K562 (cell line): ENCODE data around the gene DNAJC18. TPM values are rescaled to one million over a fixed set of nuclear protein-coding genes. Genes with fewer than 3 reads are reported as not detected.

Experiments used
- ATAC-seq: fragments of 200-7000 bp; cut with Tn5 transposase; 3 replicates; pipeline ENCODE4 v1.9.1; 2020; ENCODE audit warnings: moderate library complexity
- BruUV-seq: library from RNA; stranded (reverse); fragments of 400-500 nt; replicated peaks from 2 replicates; lab custom pipeline; 2021; lab: Mats Ljungman, UMichigan
- CTCF ChIA-PET: fragments of 300-600 bp; formaldehyde crosslinking; extraction: SDS; loops from one replicate; lab custom pipeline; 2021; ENCODE audit warnings: low intra/inter-chr PET ratio; lab: Yijun Ruan, JAX
- POLR2A ChIA-PET: fragments of 300-600, 350-650 bp; sonication (Branson Sonifier 250); formaldehyde crosslinking; extraction: SDS; loops from one replicate; lab custom pipeline; 2021; ENCODE audit warnings: antibody characterized with exemption, inconsistent platforms; lab: Yijun Ruan, JAX
- DNase-seq, 4 experiments: peaks; one replicate each; pipeline versions ENCODE4 v3.0.0 to v3.0.0-alpha.2; 2011 to 2018; ENCODE audit warnings: low spot score in 3 of 4, mixed read lengths in 3 of 4; ENCODE audit errors: extremely low read depth in 1 of 4
- FAIRE-seq: peaks from 2 replicates; lab custom pipeline; 2011; peaks lifted over from hg19 to GRCh38; lab: Jason Lieb, UNC
- H2AFZ ChIP-seq: 2 replicates; pipeline ENCODE4 v1.6.0; 2011; ENCODE audit warnings: low read depth, low read length, control low read depth, inconsistent platforms
- H3K27ac ChIP-seq: fragments of 200-600 bp; 3 replicates; pipeline ENCODE4 v1.8.0; 2011; ENCODE audit warnings: low read depth, mild to moderate bottlenecking, control low read depth, inconsistent platforms, low read length, moderate library complexity, mixed read lengths; ENCODE audit errors: extremely low read depth
- H3K27me3 ChIP-seq, 2 experiments: fragments of 300-600 bp in 1 of 2; 2 replicates in 1 of 2; 3 replicates in 1 of 2; pipeline versions ENCODE4 v1.6.0 to v1.8.0; 2011; ENCODE audit warnings: inconsistent platforms in 2 of 2, low read length in 2 of 2, mild to moderate bottlenecking in 1 of 2, mixed read lengths in 1 of 2, moderate library complexity in 1 of 2; ENCODE audit not compliant: control insufficient read depth in 2 of 2, insufficient read depth in 2 of 2
- H3K36me3 ChIP-seq: fragments of 300-600 bp; 3 replicates; pipeline ENCODE4 v1.8.0; 2011; ENCODE audit warnings: mild to moderate bottlenecking, low read length, inconsistent platforms; ENCODE audit not compliant: control insufficient read depth, insufficient read depth
- H3K4me1 ChIP-seq, 2 experiments: fragments of 200-600 bp in 1 of 2; replicated peaks in 1 of 2; 2 replicates in 1 of 2; 3 replicates in 1 of 2; pipeline versions ENCODE4 v1.5.1 to v1.8.0; 2011; ENCODE audit warnings: inconsistent platforms in 2 of 2, low read length in 2 of 2, mild to moderate bottlenecking in 1 of 2, mixed read lengths in 1 of 2, moderate library complexity in 1 of 2; ENCODE audit not compliant: control insufficient read depth in 2 of 2, insufficient read depth in 2 of 2
- H3K4me2 ChIP-seq: 2 replicates; pipeline ENCODE4 v1.6.1; 2011; ENCODE audit warnings: low read length, control low read depth, inconsistent platforms, mixed read lengths; ENCODE audit not compliant: insufficient read depth
- H3K4me3 ChIP-seq: fragments of 200-600 bp; sonication (generic), shearing (Covaris generic); 2 replicates; pipeline ENCODE4 v1.5.1; 2016; ENCODE audit warnings: control low read depth, inconsistent platforms
- H3K79me2 ChIP-seq: fragments of 200-600 bp; 3 replicates; pipeline ENCODE4 v1.8.0; 2011; ENCODE audit warnings: low read length, inconsistent platforms; ENCODE audit not compliant: control insufficient read depth, insufficient read depth
- H3K9ac ChIP-seq, 2 experiments: 2 replicates each; pipeline versions ENCODE4 v1.6.0 to v1.6.1; 2011; ENCODE audit warnings: low read depth in 2 of 2, low read length in 2 of 2, control low read depth in 1 of 2, inconsistent platforms in 1 of 2, mild to moderate bottlenecking in 1 of 2, mixed read lengths in 1 of 2; ENCODE audit not compliant: insufficient read depth in 1 of 2
- H3K9me1 ChIP-seq: one replicate; pipeline ENCODE4 v1.6.0; 2011; ENCODE audit warnings: inconsistent platforms, mild to moderate bottlenecking, low read length, moderate library complexity; ENCODE audit not compliant: control insufficient read depth, insufficient read depth
- H3K9me3 ChIP-seq: replicated peaks from 2 replicates; pipeline ENCODE4 v1.5.1; 2011; ENCODE audit warnings: low read depth, low read length, inconsistent platforms; ENCODE audit not compliant: control insufficient read depth, insufficient read depth
- H4K20me1 ChIP-seq: replicated peaks from 2 replicates; pipeline ENCODE4 v1.6.1; 2011; ENCODE audit warnings: low read length, inconsistent platforms, mixed read lengths; ENCODE audit not compliant: control insufficient read depth, insufficient read depth
- BACH1 ChIP-seq: fragments of 200-800 bp; sonication (Bioruptor generic); IDR thresholded peaks from 2 replicates; pipeline ENCODE4 v1.6.1; 2016; ENCODE audit warnings: missing genetic modification characterization, missing compliant biosample characterization
- CBX3 ChIP-seq, 2 experiments: IDR thresholded peaks; 1 replicate in 1 of 2; 2 replicates in 1 of 2; pipeline ENCODE4 v1.6.1; 2012; ENCODE audit warnings: inconsistent platforms in 2 of 2, low read length in 2 of 2, borderline replicate concordance in 1 of 2, control low read depth in 1 of 2
- CREM ChIP-seq: IDR thresholded peaks from 2 replicates; pipeline ENCODE4 v1.6.1; 2014; ENCODE audit warnings: antibody characterized with exemption, low read depth
- E2F5 ChIP-seq: sonication (generic); formaldehyde crosslinking; IDR thresholded peaks from 2 replicates; pipeline ENCODE4 v1.8.0; 2022; ENCODE audit warnings: mild to moderate bottlenecking, missing genetic modification reagents
- ELF1 ChIP-seq: fragments of 200-800 bp; sonication (Bioruptor generic); IDR thresholded peaks from 2 replicates; pipeline ENCODE4 v1.6.1; 2016; ENCODE audit warnings: missing genetic modification characterization, missing compliant biosample characterization
- POLR2B ChIP-seq: fragments of 450-650 bp; IDR thresholded peaks from 2 replicates; pipeline ENCODE4 v1.6.1; 2018; ENCODE audit warnings: low read depth; ENCODE audit not compliant: partially characterized antibody
- POLR3G ChIP-seq: IDR thresholded peaks from 2 replicates; pipeline ENCODE4 v1.6.1; 2011; ENCODE audit not compliant: insufficient read length, insufficient replicate concordance; ENCODE audit errors: extremely low read depth
- RAD21 ChIP-seq, 2 experiments: fragments of 250-450 bp in 1 of 2; fragments of 450-650 bp in 1 of 2; sonication (Bioruptor Pico) in 1 of 2; formaldehyde crosslinking in 1 of 2; IDR thresholded peaks in 1 of 2; conservative IDR thresholded peaks in 1 of 2; 2 replicates each; pipeline versions ENCODE4 v1.4.0 to v1.8.0; 2020 to 2022; ENCODE audit warnings: mild to moderate bottlenecking in 2 of 2, moderate library complexity in 1 of 2
- SIX5 ChIP-seq, 2 experiments: IDR thresholded peaks; 2 replicates each; pipeline ENCODE4 v1.6.1; 2011; ENCODE audit warnings: low read length in 2 of 2, borderline replicate concordance in 1 of 2, low read depth in 1 of 2, mild to moderate bottlenecking in 1 of 2, moderate library complexity in 1 of 2; ENCODE audit not compliant: insufficient read depth in 1 of 2
- TCFL5 ChIP-seq: fragments of 250-450 bp; sonication (Bioruptor Pico); conservative IDR thresholded peaks from 2 replicates; pipeline ENCODE4 v1.6.1; 2021; ENCODE audit warnings: mild to moderate bottlenecking, moderate library complexity, matching md5 sums
- WGBS: fragments of 100-300 bp; shearing (Covaris generic); methylation state at CpG from one replicate; pipeline ENCODE4 v1.1.6; 2016; ENCODE audit warnings: low coverage, mixed read lengths; ENCODE audit not compliant: insufficient coverage; ENCODE audit errors: missing lambda C conversion rate; 5-methylcytosine and 5-hydroxymethylcytosine counted together
- in situ Hi-C: fragments of 300-500 bp; cut with MboI; formaldehyde crosslinking; loops from 4 replicates; pipeline ENCODE4 v1.15.0; 2018; ENCODE audit warnings: inconsistent platforms, mixed read lengths
- intact Hi-C: fragments of 100-400 bp; cut with micrococcal nuclease; formaldehyde crosslinking; loops from 2 replicates; pipeline ENCODE4 v1.14.2; 2022
- polyA plus RNA-seq, 8 experiments: library from polyadenylated mRNA; depleted of rRNA in 4 of 8; stranded (reverse) in 5 of 8; unstranded in 3 of 8; fragments of >200 nt; fragmentation: Nextera tagmentation in 2 of 8; fragmentation: Illumina TruSeq in 1 of 8; extraction: Ambion mirVana in 2 of 8; extraction: Trizol in 1 of 8; gene quantifications; 2 replicates each; pipeline versions ENCODE4 v1.2.1 to v1.2.3, GENCODE V29; 2011 to 2014; ENCODE audit warnings: inconsistent platforms in 1 of 8, missing spikeins in 1 of 8
- total RNA-seq, 7 experiments: library from RNA; depleted of rRNA in 6 of 7; stranded (reverse); fragments of >200 nt in 6 of 7; fragmentation: Illumina TruSeq in 2 of 7; extraction: Trizol in 2 of 7; gene quantifications; 2 replicates each; pipeline versions ENCODE4 v1.2.1 to v1.2.3, GENCODE V29; 2011 to 2021; ENCODE audit warnings: low replicate concordance in 1 of 7
- TF ChIP-seq, protein P1 (sequence below): conservative IDR thresholded peaks from 2 replicates; pipeline ENCODE4 v1.6.1; 2011; ENCODE audit warnings: low read depth, mild to moderate bottlenecking, low read length; ENCODE audit not compliant: control insufficient read depth
- TF ChIP-seq, protein P2 (sequence below): IDR thresholded peaks from 2 replicates; pipeline ENCODE4 v1.6.1; 2016; ENCODE audit warnings: missing genetic modification characterization, missing compliant biosample characterization

DNAJC18 gene
- total and polyA plus RNA-seq, 9 of the 15 experiments (the other 6 are each of a cell fraction or from before 2014, with no cell fraction given), result 1.5 to 13.3 (median 7.5) TPM

DNA sequence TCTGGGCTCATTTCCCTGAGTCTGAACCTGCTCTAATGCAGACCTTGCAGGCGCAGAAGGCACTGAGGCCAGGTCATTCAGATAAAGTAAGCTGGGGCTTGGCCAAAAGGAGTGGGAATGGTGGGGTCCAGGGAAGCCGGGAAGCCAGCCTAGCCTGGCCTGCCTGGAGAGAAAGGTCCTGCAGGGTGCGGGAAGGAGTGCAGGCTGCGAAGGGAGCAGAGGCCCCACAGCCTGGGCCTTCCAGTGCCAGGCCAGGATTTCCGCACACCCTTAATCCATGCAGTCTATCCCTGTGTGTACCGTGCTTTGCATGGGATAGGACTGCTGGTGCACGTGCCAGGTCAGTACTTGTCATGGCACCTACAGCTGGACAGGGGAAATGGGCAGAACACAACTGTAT lies 46.9 kb upstream of the DNAJC18 start:
- Histone ChIP-seq H4K20me1 (no peaks in the 10 kb centered on the region), H3K27me3 (no peaks in the 10 kb centered on the region), H3K9me1 (no peaks in the 10 kb centered on the region), H3K9ac (peak overlapping the region in 1 of 2 experiments; percentile 14; a peak in 1 of 4 replicates), H3K4me3 (no peak overlapping the region), H3K9me3 (no peaks in the 10 kb centered on the region), H3K36me3 (no peaks in the 10 kb centered on the region; the same call in 2 of the 3 replicates), H3K79me2 (peaks cover 9% of the 10 kb centered on the region), H3K27ac (no peak overlapping the region), H3K4me1 (peaks cover 17 to 19% of the 10 kb centered on the region in 2 experiments), H2AFZ (no peak overlapping the region), H3K4me2 (no peak overlapping the region)
- ATAC-seq (no peak), FAIRE-seq (no peak), DNase-seq (peak in 2 of 4 experiments; percentile 3 to 7)
- no TSS peak for BruUV-seq
- intact Hi-C loops (no loop called here), in situ Hi-C loops (no loop called here)
- ChIA-PET CTCF (no interaction called here), POLR2A (interaction anchor here (0.8 kb wide), 1 partner anchor 11 kb away, joined by 3 read pairs; no protein-coding TSS in a partner anchor)
- 73% methylated on average over 7 of the region's 7 CpGs for WGBS
- no peak for TF ChIP-seq SIX5 (IDR thresholded peaks at IDR 0.05; ENCODE audit: borderline replicate concordance in 1 of 2, insufficient read depth in 1 of 2, low read depth in 1 of 2, low read length in 2 of 2)
- no peak for TF ChIP-seq CREM
- TF ChIP-seq CBX3 (IDR thresholded peaks at IDR 0.05; ENCODE audit: borderline replicate concordance in 1 of 2, low read length in 2 of 2), result no peak
- TF ChIP-seq, protein P1, sequence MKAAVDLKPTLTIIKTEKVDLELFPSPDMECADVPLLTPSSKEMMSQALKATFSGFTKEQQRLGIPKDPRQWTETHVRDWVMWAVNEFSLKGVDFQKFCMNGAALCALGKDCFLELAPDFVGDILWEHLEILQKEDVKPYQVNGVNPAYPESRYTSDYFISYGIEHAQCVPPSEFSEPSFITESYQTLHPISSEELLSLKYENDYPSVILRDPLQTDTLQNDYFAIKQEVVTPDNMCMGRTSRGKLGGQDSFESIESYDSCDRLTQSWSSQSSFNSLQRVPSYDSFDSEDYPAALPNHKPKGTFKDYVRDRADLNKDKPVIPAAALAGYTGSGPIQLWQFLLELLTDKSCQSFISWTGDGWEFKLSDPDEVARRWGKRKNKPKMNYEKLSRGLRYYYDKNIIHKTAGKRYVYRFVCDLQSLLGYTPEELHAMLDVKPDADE, result no peak
- TF ChIP-seq POLR2B, result no peak
- TF ChIP-seq POLR3G, result no peak
- TF ChIP-seq E2F5, result no peak
- TF ChIP-seq, protein P2, sequence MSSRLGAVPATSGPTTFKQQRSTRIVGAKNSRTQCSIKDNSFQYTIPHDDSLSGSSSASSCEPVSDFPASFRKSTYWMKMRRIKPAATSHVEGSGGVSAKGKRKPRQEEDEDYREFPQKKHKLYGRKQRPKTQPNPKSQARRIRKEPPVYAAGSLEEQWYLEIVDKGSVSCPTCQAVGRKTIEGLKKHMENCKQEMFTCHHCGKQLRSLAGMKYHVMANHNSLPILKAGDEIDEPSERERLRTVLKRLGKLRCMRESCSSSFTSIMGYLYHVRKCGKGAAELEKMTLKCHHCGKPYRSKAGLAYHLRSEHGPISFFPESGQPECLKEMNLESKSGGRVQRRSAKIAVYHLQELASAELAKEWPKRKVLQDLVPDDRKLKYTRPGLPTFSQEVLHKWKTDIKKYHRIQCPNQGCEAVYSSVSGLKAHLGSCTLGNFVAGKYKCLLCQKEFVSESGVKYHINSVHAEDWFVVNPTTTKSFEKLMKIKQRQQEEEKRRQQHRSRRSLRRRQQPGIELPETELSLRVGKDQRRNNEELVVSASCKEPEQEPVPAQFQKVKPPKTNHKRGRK (tag), result no peak
- TF ChIP-seq ELF1, result no peak
- no peak for TF ChIP-seq TCFL5 (CRISPR knock-in tag)
- no peak for TF ChIP-seq BACH1 (tag)
- TF ChIP-seq RAD21 (CRISPR knock-in tag; conservative IDR thresholded peaks at IDR 0.05 in 1 of 2, IDR thresholded peaks at IDR 0.05 in 1 of 2), result no peak
